Measurements from ENCODE around the gene AP5S1.

The AP5S1 gene

DNA sequence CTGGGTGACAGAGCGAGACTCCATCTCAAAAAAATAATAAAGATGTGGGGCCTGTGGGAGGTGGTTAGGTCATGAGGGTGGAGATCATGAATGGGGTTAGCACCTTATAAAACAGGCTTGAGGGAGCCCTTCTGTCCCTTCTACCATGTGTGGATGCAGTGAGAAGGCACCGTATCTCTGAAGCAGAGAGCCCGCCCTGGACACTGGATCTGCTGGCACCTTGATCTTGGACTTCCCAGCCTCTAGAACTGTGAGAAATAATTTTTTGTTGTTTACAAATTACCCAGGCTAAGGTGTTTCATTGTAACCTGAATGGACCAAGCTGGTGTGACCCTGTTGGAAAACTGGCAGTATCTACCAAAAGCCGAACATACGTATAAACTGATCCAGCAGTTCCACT lies 53.2 kb downstream of the AP5S1 start:
- no peak for DNase-seq (ENCODE audit: low read depth in 1 of 2, low spot score in 1 of 2)

DNA sequence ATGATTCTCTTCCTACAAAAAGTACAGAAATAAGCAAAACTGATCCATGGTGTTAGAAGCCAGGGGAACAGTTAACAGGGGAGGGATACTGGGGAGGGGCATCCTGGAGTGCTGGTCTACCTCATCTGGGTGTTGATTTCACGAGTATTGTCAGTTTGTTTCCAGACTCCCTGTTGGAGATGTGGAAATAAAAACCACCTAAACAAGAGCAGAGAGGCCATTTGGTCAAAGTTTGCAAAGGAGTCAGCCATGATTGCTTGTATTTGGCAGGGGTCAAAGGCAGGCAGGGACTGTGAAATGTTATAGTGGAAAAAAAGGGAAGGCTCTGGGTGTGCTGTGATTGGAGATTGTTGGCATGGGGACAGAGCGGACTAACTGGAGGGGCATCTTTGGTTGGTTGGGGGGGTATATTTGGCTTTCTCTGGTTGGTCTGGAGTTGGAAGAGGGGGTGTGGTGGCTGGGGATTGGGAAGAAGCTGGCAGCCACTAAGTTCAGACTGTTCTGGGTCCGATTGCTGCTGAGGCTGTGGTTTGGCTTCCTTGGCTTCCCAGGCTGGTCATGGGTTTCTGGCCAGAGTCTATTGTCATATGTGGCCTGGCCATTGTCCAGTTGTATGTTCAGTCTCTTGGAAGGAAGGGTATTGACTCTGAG lies 54.0 kb downstream of the AP5S1 start:
- no peak for DNase-seq (ENCODE audit: low read depth in 1 of 2, low spot score in 1 of 2)

GRCh38 chr20:3875378-3875974 lies 55.1 kb downstream of the AP5S1 start:
- DNase-seq (ENCODE audit: low read depth in 1 of 2, low spot score in 1 of 2), result no peak

GRCh38 chr20:3876000-3876399 lies 55.7 kb downstream of the AP5S1 start:
- DNase-seq (ENCODE audit: low read depth in 1 of 2, low spot score in 1 of 2), result no peak

DNA sequence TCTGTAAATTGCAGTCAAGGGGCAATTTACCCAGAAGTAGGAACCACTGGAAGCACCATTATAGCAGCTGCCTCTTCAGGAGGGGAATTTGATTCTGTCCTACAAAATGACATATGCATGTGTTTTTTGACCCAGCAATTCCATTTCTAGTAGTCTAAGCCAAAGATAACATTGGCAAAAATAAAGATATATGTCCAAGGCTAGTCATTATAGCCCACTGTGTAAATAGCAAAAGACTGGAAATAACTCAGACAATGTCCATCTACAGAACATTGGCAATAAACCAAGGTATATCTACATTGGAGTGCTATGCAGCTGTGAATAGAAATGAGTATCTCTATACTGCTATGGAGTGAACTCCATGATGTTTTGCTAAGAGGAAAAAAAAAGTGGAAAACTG lies 56.3 kb downstream of the AP5S1 start:
- DNase-seq (ENCODE audit: low read depth in 1 of 2, low spot score in 1 of 2), result no peak
